H9 (cell line): ENCODE data around the gene PEPD. TPM values are rescaled to one million over a fixed set of nuclear protein-coding genes. Genes with fewer than 3 reads are reported as not detected.

Source experiments
- DNase-seq: peaks from one replicate; pipeline ENCODE4 v3.0.0-alpha.2; 2017
- H2AFZ ChIP-seq: one replicate; pipeline ENCODE4 v1.6.1; 2013; ENCODE audit warnings: mild to moderate bottlenecking, low read length, control low read depth, moderate library complexity
- H2AK5ac ChIP-seq: 2 replicates; pipeline ENCODE4 v1.6.1; 2013; ENCODE audit warnings: low read length, control low read depth, mixed read lengths; ENCODE audit not compliant: insufficient read length
- H2BK120ac ChIP-seq: one replicate; pipeline ENCODE4 v1.6.1; 2013; ENCODE audit warnings: low read depth, mild to moderate bottlenecking, low read length, control low read depth, inconsistent platforms; ENCODE audit not compliant: poor library complexity, severe bottlenecking
- H2BK12ac ChIP-seq: 2 replicates; pipeline ENCODE4 v1.6.1; 2013; ENCODE audit warnings: low read length, control low read depth, mixed read lengths, low read depth; ENCODE audit not compliant: insufficient read length
- H2BK15ac ChIP-seq: 2 replicates; pipeline ENCODE4 v1.6.1; 2013; ENCODE audit warnings: low read depth, low read length, control low read depth
- H2BK20ac ChIP-seq: one replicate; pipeline ENCODE4 v1.6.1; 2013; ENCODE audit warnings: low read depth, mild to moderate bottlenecking, low read length, control low read depth, inconsistent platforms; ENCODE audit not compliant: poor library complexity, severe bottlenecking
- H2BK5ac ChIP-seq: 2 replicates; pipeline ENCODE4 v1.6.1; 2013; ENCODE audit warnings: low read length, control low read depth, mixed read lengths; ENCODE audit not compliant: insufficient read length
- H3K14ac ChIP-seq: 2 replicates; pipeline ENCODE4 v1.6.1; 2013; ENCODE audit warnings: low read length, control low read depth; ENCODE audit not compliant: insufficient read depth
- H3K18ac ChIP-seq: 2 replicates; pipeline ENCODE4 v1.6.1; 2013; ENCODE audit warnings: low read depth, mild to moderate bottlenecking, mixed read lengths, low read length, control low read depth; ENCODE audit not compliant: insufficient read length
- H3K23ac ChIP-seq: 2 replicates; pipeline ENCODE4 v1.6.1; 2013; ENCODE audit warnings: low read length, control low read depth, mixed read lengths, low read depth; ENCODE audit not compliant: insufficient read length
- H3K23me2 ChIP-seq: 2 replicates; pipeline ENCODE4 v1.6.1; 2013; ENCODE audit warnings: low read depth, mild to moderate bottlenecking, mixed read lengths, low read length, control low read depth; ENCODE audit not compliant: insufficient read length, poor library complexity, severe bottlenecking
- H3K27ac ChIP-seq: 2 replicates; pipeline ENCODE4 v1.5.1; 2013; ENCODE audit warnings: low read length, control low read depth, mixed read lengths, low read depth; ENCODE audit not compliant: insufficient read length
- H3K27me3 ChIP-seq: 2 replicates; pipeline ENCODE4 v1.6.1; 2013; ENCODE audit warnings: low read length, control low read depth, inconsistent platforms; ENCODE audit not compliant: insufficient read depth
- H3K4ac ChIP-seq: 2 replicates; pipeline ENCODE4 v1.6.1; 2013; ENCODE audit warnings: low read depth, mild to moderate bottlenecking, control low read depth, inconsistent platforms, low read length, moderate library complexity
- H3K4me1 ChIP-seq: 2 replicates; pipeline ENCODE4 v1.6.1; 2013; ENCODE audit warnings: low read length, control low read depth, inconsistent platforms; ENCODE audit not compliant: insufficient read depth
- H3K4me2 ChIP-seq: 2 replicates; pipeline ENCODE4 v1.6.1; 2013; ENCODE audit warnings: low read length, control low read depth, mixed read lengths; ENCODE audit not compliant: insufficient read length, insufficient read depth
- H3K56ac ChIP-seq: 2 replicates; pipeline ENCODE4 v1.6.1; 2013; ENCODE audit warnings: low read depth, mild to moderate bottlenecking, mixed read lengths, low read length, control low read depth; ENCODE audit not compliant: insufficient read length
- H3K79me1 ChIP-seq: 2 replicates; pipeline ENCODE4 v1.6.1; 2013; ENCODE audit warnings: low read depth, mild to moderate bottlenecking, moderate library complexity, low read length, control low read depth, inconsistent platforms; ENCODE audit not compliant: insufficient read depth, poor library complexity, severe bottlenecking
- H3K79me2 ChIP-seq: 2 replicates; pipeline ENCODE4 v1.6.1; 2013; ENCODE audit warnings: low read length, control low read depth, inconsistent platforms; ENCODE audit not compliant: insufficient read depth
- H3K9ac ChIP-seq: 2 replicates; pipeline ENCODE4 v1.6.1; 2013; ENCODE audit warnings: low read length, control low read depth, mixed read lengths; ENCODE audit not compliant: insufficient read length; ENCODE audit errors: extremely low read depth
- H3K9me3 ChIP-seq: one replicate; pipeline ENCODE4 v1.6.1; 2013; ENCODE audit warnings: low read depth, low read length, inconsistent platforms; ENCODE audit not compliant: control insufficient read depth
- H3T11ph ChIP-seq: one replicate; pipeline ENCODE4 v1.6.1; 2013; ENCODE audit warnings: mild to moderate bottlenecking, low read length, control low read depth, inconsistent platforms
- H4K20me1 ChIP-seq: one replicate; pipeline ENCODE4 v1.6.1; 2013; ENCODE audit not compliant: control insufficient read depth, insufficient read length, insufficient read depth
- H4K5ac ChIP-seq: 2 replicates; pipeline ENCODE4 v1.6.1; 2013; ENCODE audit warnings: low read depth, mild to moderate bottlenecking, mixed read lengths, low read length, control low read depth; ENCODE audit not compliant: insufficient read length
- H4K8ac ChIP-seq: replicated peaks from 2 replicates; pipeline ENCODE4 v1.6.1; 2013; ENCODE audit warnings: low read length, control low read depth, mixed read lengths, low read depth; ENCODE audit not compliant: insufficient read length
- H4K91ac ChIP-seq: 2 replicates; pipeline ENCODE4 v1.6.1; 2013; ENCODE audit warnings: low read depth, mild to moderate bottlenecking, moderate library complexity, mixed read lengths, low read length, control low read depth; ENCODE audit not compliant: insufficient read length
- H3K27ac Mint-ChIP-seq, 3 experiments: 2 replicates in 2 of 3; 3 replicates in 1 of 3; pipeline ENCODE4 v1.8.0; 2020 to 2021; ENCODE audit warnings: mixed read lengths in 3 of 3, mild to moderate bottlenecking in 1 of 3, moderate library complexity in 1 of 3
- H3K27me3 Mint-ChIP-seq: 2 replicates; pipeline ENCODE4 v1.8.0; 2021; ENCODE audit warnings: low read depth, mild to moderate bottlenecking, moderate library complexity, mixed read lengths
- H3K36me3 Mint-ChIP-seq, 3 experiments: 2 replicates in 2 of 3; 3 replicates in 1 of 3; pipeline ENCODE4 v1.8.0; 2020 to 2021; ENCODE audit warnings: low read depth in 3 of 3, mixed read lengths in 3 of 3; ENCODE audit not compliant: insufficient read depth in 1 of 3
- H3K4me1 Mint-ChIP-seq, 2 experiments: 2 replicates each; pipeline ENCODE4 v1.8.0; 2020; ENCODE audit warnings: mixed read lengths in 2 of 2
- H3K4me3 Mint-ChIP-seq, 2 experiments: 2 replicates in 1 of 2; 3 replicates in 1 of 2; pipeline ENCODE4 v1.8.0; 2020 to 2021; ENCODE audit warnings: mild to moderate bottlenecking in 2 of 2, mixed read lengths in 2 of 2, moderate library complexity in 1 of 2
- H3K9me3 Mint-ChIP-seq, 2 experiments: 2 replicates in 1 of 2; 3 replicates in 1 of 2; pipeline ENCODE4 v1.8.0; 2020; ENCODE audit warnings: mild to moderate bottlenecking in 2 of 2, mixed read lengths in 2 of 2, moderate library complexity in 1 of 2
- CTCF ChIP-seq: fragments of 200-600 bp; sonication (generic); conservative IDR thresholded peaks from 3 replicates; pipeline ENCODE4 v1.8.0; 2021; ENCODE audit warnings: antibody characterized with exemption, mild to moderate bottlenecking
- WGBS: extraction: QIAGEN DNeasy Blood & Tissue Kit; methylation state at CpG from one replicate; pipeline ENCODE4 v1.1.7; 2013; ENCODE audit warnings: missing lambda C conversion rate, low lambda C conversion rate, mixed read lengths; ENCODE audit not compliant: insufficient read length; ENCODE audit errors: extremely low coverage; 5-methylcytosine and 5-hydroxymethylcytosine counted together
- long read RNA-seq: library from polyadenylated mRNA; unstranded; transcript quantifications from one replicate; pipeline ENCODE4 v2.0.0, GENCODE V29; 2020
- total RNA-seq: library from RNA; stranded (reverse); gene quantifications from 2 replicates; pipeline ENCODE4 v1.2.1, GENCODE V29; 2021

The PEPD gene
- total RNA-seq: 52.2 and 52.8 TPM in 2 replicates
- long read RNA-seq, transcript PEPD-201 (15 exons, 1,910 nt): major isoform, 542 of 615 reads
- long read RNA-seq, transcript PEPD-202 (13 exons, 1,754 nt): minor isoform, 12 of 615 reads
- long read RNA-seq, partial matches to known transcripts: 29 of 615 reads
- long read RNA-seq, other reads (novel, unspliced or antisense): 31 of 615 reads

- H4K5ac ChIP-seq: no peak within 1 kb of the TSS
- no peak within 1 kb of the TSS for H3T11ph ChIP-seq
- peaks cover 15 to 24% of the 10 kb centered on the region in 2 experiments for H3K4me1 Mint-ChIP-seq
- no peaks in the 10 kb centered on the region for H3K27me3 ChIP-seq
- H4K91ac ChIP-seq: no peak within 1 kb of the TSS
- peaks cover 4% of the 10 kb centered on the region; the same call in 1 of the 2 replicates for H3K79me2 ChIP-seq
- H4K20me1 ChIP-seq: no peaks in the 10 kb centered on the region
- H2BK120ac ChIP-seq: no peak within 1 kb of the TSS
- peak within 1 kb of the TSS in 2 of 3 experiments; percentile 61 to 98; a peak in 4 of 7 replicates for H3K27ac Mint-ChIP-seq
- TF ChIP-seq CTCF: no peak
- peak; percentile 96 for DNase-seq
- H3K27me3 Mint-ChIP-seq: peaks cover 5% of the 10 kb centered on the region
- no peaks in the 10 kb centered on the region for H3K4me1 ChIP-seq
- no peak within 1 kb of the TSS for H4K8ac ChIP-seq
- H3K14ac ChIP-seq: peak within 1 kb of the TSS; percentile 78
- H2AFZ ChIP-seq: peak within 1 kb of the TSS; percentile 79
- no peak within 1 kb of the TSS for H3K23ac ChIP-seq
- peak within 1 kb of the TSS; percentile 71 for H3K9ac ChIP-seq
- H3K9me3 ChIP-seq: no peaks in the 10 kb centered on the region
- no peak within 1 kb of the TSS for H2BK20ac ChIP-seq
- no peak within 1 kb of the TSS for H3K56ac ChIP-seq
- no peaks in the 10 kb centered on the region for H3K79me1 ChIP-seq
- WGBS: no CpG with 5 or more reads among the region's 69 CpGs
- H3K4me3 Mint-ChIP-seq: peak within 1 kb of the TSS; percentile 82 to 85
- no peak within 1 kb of the TSS for H2BK12ac ChIP-seq
- H3K4ac ChIP-seq: no peak within 1 kb of the TSS; the same call in 1 of the 2 replicates
- H2AK5ac ChIP-seq: no peak within 1 kb of the TSS
- H3K18ac ChIP-seq: peak within 1 kb of the TSS; percentile 87
- H2BK5ac ChIP-seq: no peak within 1 kb of the TSS
- peaks cover 0 to 2% (median 0%) of the 10 kb centered on the region in 3 experiments; a peak in 1 of 7 replicates for H3K36me3 Mint-ChIP-seq
- no peak within 1 kb of the TSS for H2BK15ac ChIP-seq
- no peak within 1 kb of the TSS for H3K27ac ChIP-seq
- H3K23me2 ChIP-seq: peaks cover 13% of the 10 kb centered on the region
- H3K4me2 ChIP-seq: peak within 1 kb of the TSS; percentile 94
- peaks cover 0 to 2% of the 10 kb centered on the region in 2 experiments; a peak in 1 of 5 replicates for H3K9me3 Mint-ChIP-seq
Measured at GRCh38 chr19:33521480-33522370, at the start of gene PEPD. Gene PEPD (minus strand): TSS chr19:33521791. CDS start chr19:33521760, 31 bp downstream.
